Caco-2 (cell line): Measurements from ENCODE around the gene BCL10. TPM values are rescaled to one million over a fixed set of nuclear protein-coding genes. Genes with fewer than 3 reads are reported as not detected.

Source experiments
- BruUV-seq: library from RNA; stranded (reverse); fragments of 400-500 nt; replicated peaks from 2 replicates; lab custom pipeline; 2021; lab: Mats Ljungman, UMichigan
- CTCF ChIA-PET: fragments of 300-600 bp; sonication (Branson Sonifier 250); formaldehyde crosslinking; loops from one replicate; lab custom pipeline; 2022; ENCODE audit warnings: antibody characterized with exemption; lab: Charles Lee
- POLR2A ChIA-PET: fragments of 300-600 bp; sonication (Branson Sonifier 250); formaldehyde crosslinking; loops from one replicate; lab custom pipeline; 2022; ENCODE audit warnings: antibody characterized with exemption; lab: Charles Lee
- DNase-seq, 2 experiments: peaks; one replicate each; pipeline versions ENCODE4 v3.0.0 to v3.0.0-alpha.2; 2020 to 2022
- H3K27me3 ChIP-seq: replicated peaks from 2 replicates; pipeline ENCODE4 v1.6.0; 2011; ENCODE audit warnings: low read length; ENCODE audit not compliant: control insufficient read depth, insufficient read depth
- H3K36me3 ChIP-seq: 2 replicates; pipeline ENCODE4 v1.5.1; 2011; ENCODE audit warnings: low read length; ENCODE audit not compliant: control insufficient read depth, insufficient read depth
- H3K4me1 ChIP-seq: fragments of 250-450 bp; sonication (Bioruptor Pico); 2 replicates; pipeline ENCODE4 v1.5.1; 2020; ENCODE audit warnings: mild to moderate bottlenecking
- H3K4me3 ChIP-seq: 2 replicates; pipeline ENCODE4 v1.5.1; 2011; ENCODE audit warnings: low read depth, mild to moderate bottlenecking, control low read depth, low read length
- H3K9me3 ChIP-seq: fragments of 250-450 bp; sonication (Bioruptor Pico); 2 replicates; pipeline ENCODE4 v1.5.1; 2020; ENCODE audit warnings: mild to moderate bottlenecking, moderate library complexity
- H3K27ac Mint-ChIP-seq: one replicate; pipeline ENCODE4 v1.8.0; 2022; ENCODE audit warnings: mixed read lengths; ENCODE audit not compliant: unreplicated experiment
- H3K27me3 Mint-ChIP-seq: one replicate; pipeline ENCODE4 v1.8.0; 2022; ENCODE audit warnings: mixed read lengths; ENCODE audit not compliant: insufficient read depth, unreplicated experiment
- H3K36me3 Mint-ChIP-seq: one replicate; pipeline ENCODE4 v1.8.0; 2022; ENCODE audit warnings: mild to moderate bottlenecking, mixed read lengths; ENCODE audit not compliant: insufficient read depth, unreplicated experiment
- H3K4me1 Mint-ChIP-seq: one replicate; pipeline ENCODE4 v1.8.0; 2022; ENCODE audit warnings: low read depth, mixed read lengths; ENCODE audit not compliant: unreplicated experiment
- H3K4me3 Mint-ChIP-seq: one replicate; pipeline ENCODE4 v1.8.0; 2022; ENCODE audit warnings: mild to moderate bottlenecking, moderate library complexity, mixed read lengths; ENCODE audit not compliant: unreplicated experiment
- H3K9me3 Mint-ChIP-seq: one replicate; pipeline ENCODE4 v1.8.0; 2022; ENCODE audit warnings: mixed read lengths; ENCODE audit not compliant: unreplicated experiment
- intact Hi-C: fragments of 100-400 bp; cut with micrococcal nuclease; formaldehyde crosslinking; loops from one replicate; pipeline ENCODE4 v1.10.0; 2022; ENCODE audit not compliant: unreplicated experiment
- total RNA-seq: library from RNA; stranded (reverse); gene quantifications from 2 replicates; pipeline ENCODE4 v1.2.3, GENCODE V29; 2022
- TF ChIP-seq, protein P1 (sequence below), 2 experiments: fragments of 200-600 bp in 1 of 2; IDR thresholded peaks; 1 replicate in 1 of 2; 2 replicates in 1 of 2; pipeline versions ENCODE4 v1.5.1 to v1.8.0; 2011 to 2022; ENCODE audit warnings: antibody characterized with exemption in 1 of 2, control low read depth in 1 of 2, inconsistent platforms in 1 of 2, low read depth in 1 of 2, low read length in 1 of 2, mild to moderate bottlenecking in 1 of 2, moderate library complexity in 1 of 2; ENCODE audit not compliant: insufficient read depth in 1 of 2, severe bottlenecking in 1 of 2, unreplicated experiment in 1 of 2

Gene BCL10
- total RNA-seq, 1 experiment from 2014 or later, result 18.1 TPM

DNA sequence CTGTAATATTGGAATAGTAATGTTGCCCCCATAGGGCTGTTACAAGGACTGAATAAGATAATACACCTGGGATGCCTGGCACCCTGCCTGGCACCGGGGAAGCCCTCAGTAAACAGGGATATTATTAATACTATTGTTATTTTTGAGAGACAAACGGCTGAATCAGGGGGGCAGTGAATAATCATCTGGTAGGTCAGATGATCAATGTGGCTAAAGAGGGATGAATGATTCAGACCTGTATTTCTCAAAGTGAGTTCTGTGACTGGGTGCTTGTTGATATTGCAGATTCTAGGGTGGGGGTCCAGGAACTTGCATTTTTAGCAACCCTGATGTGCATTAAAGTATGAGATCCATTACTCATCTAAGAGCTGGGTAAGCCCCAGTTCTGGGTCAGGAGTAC is 46.2 kb upstream of the BCL10 start:
- no peaks in the 10 kb centered on the region for H3K36me3 ChIP-seq
- H3K9me3 ChIP-seq, result no peaks in the 10 kb centered on the region
- H3K4me1 Mint-ChIP-seq, result peaks cover 36% of the 10 kb centered on the region
- no peaks in the 10 kb centered on the region for H3K27me3 ChIP-seq
- peaks cover 10% of the 10 kb centered on the region for H3K36me3 Mint-ChIP-seq
- H3K4me3 Mint-ChIP-seq, result no peak overlapping the region
- POLR2A ChIA-PET, result no interaction called here
- intact Hi-C loops, result no loop called here
- no peak overlapping the region for H3K27ac Mint-ChIP-seq
- BruUV-seq, result no TSS peak
- no peak overlapping the region for H3K4me3 ChIP-seq
- H3K9me3 Mint-ChIP-seq, result no peaks in the 10 kb centered on the region
- no peak for DNase-seq
- CTCF ChIA-PET, result no interaction called here
- H3K4me1 ChIP-seq, result peaks cover 42% of the 10 kb centered on the region
- TF ChIP-seq, protein P1, sequence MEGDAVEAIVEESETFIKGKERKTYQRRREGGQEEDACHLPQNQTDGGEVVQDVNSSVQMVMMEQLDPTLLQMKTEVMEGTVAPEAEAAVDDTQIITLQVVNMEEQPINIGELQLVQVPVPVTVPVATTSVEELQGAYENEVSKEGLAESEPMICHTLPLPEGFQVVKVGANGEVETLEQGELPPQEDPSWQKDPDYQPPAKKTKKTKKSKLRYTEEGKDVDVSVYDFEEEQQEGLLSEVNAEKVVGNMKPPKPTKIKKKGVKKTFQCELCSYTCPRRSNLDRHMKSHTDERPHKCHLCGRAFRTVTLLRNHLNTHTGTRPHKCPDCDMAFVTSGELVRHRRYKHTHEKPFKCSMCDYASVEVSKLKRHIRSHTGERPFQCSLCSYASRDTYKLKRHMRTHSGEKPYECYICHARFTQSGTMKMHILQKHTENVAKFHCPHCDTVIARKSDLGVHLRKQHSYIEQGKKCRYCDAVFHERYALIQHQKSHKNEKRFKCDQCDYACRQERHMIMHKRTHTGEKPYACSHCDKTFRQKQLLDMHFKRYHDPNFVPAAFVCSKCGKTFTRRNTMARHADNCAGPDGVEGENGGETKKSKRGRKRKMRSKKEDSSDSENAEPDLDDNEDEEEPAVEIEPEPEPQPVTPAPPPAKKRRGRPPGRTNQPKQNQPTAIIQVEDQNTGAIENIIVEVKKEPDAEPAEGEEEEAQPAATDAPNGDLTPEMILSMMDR (IDR thresholded peaks at IDR 0.05; ENCODE audit: insufficient read depth in 1 of 2, low read depth in 1 of 2, low read length in 1 of 2, severe bottlenecking in 1 of 2, unreplicated experiment in 1 of 2), result no peak
- H3K27me3 Mint-ChIP-seq, result no peaks in the 10 kb centered on the region

- intact Hi-C loops, result no loop called here
- Mint-ChIP-seq H3K4me3 (no peak overlapping the region), H3K9me3 (no peaks in the 10 kb centered on the region), H3K27me3 (no peaks in the 10 kb centered on the region), H3K4me1 (peaks cover 32% of the 10 kb centered on the region), H3K36me3 (peaks cover 10% of the 10 kb centered on the region), H3K27ac (peak overlapping the region; percentile 86)
- ChIA-PET CTCF (interaction anchor here (1.0 kb wide), 1 partner anchor 13 kb away, joined by 3 read pairs; no protein-coding TSS in a partner anchor), POLR2A (interaction anchor here (0.6 kb wide), 3 partner anchors 255 to 1245 kb away, joined by 4 to 7 read pairs (median 6); no protein-coding TSS in a partner anchor)
- H3K27me3 ChIP-seq, result no peaks in the 10 kb centered on the region
- no peaks in the 10 kb centered on the region for H3K9me3 ChIP-seq
- H3K4me1 ChIP-seq, result peaks cover 31% of the 10 kb centered on the region
- TF ChIP-seq, protein P1 (IDR thresholded peaks at IDR 0.05; ENCODE audit: insufficient read depth in 1 of 2, low read depth in 1 of 2, low read length in 1 of 2, severe bottlenecking in 1 of 2, unreplicated experiment in 1 of 2), result no peak
- no peaks in the 10 kb centered on the region for H3K36me3 ChIP-seq
- H3K4me3 ChIP-seq, result no peak overlapping the region
- no peak for DNase-seq
- no TSS peak for BruUV-seq
Observed at GRCh38 chr1:85321237-85321964, 45.0 kb upstream of the BCL10 start.

DNA sequence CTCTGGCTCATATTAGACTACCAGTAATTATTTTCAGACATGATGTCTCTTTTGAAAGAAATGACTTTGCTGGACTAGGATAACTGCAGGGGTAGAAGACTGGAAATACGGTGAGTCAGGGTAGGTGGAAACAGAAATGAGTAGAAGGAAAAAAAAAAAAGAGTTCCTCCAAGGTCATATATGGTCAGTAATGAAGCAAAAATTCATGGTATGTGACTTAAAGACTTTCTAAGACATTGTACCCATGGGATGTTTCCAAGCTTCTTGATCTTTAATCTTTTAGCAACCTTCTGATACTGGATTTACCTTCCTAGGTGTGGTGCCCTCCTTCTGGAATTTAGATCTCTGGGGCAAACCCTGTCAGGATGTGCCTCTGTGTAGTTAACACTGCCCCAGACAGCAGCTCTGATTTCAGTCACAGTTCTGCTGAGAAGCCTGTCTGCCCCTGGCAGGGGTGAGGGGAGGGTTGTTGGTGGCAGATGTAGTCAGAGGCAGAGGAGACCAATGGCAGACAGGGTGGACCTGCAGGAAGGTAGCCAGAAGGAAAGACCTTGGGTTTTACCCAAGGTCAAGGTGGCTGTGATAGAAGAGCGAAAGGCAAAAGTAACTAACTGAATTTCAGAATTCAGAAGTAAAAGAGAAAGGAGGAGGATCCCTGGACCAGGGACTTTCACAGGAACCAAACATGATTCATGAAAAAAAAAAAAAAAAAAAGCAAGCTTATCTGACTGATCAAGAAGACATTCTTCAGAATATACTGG is 44.1 kb upstream of the BCL10 start:
- intact Hi-C loops, result loop anchor here (1.0 kb wide), 1 partner anchor 9 kb away; no protein-coding TSS in a partner anchor
- Mint-ChIP-seq H3K4me3 (peak overlapping the region; percentile 34), H3K4me1 (peaks cover 24% of the 10 kb centered on the region), H3K27me3 (no peaks in the 10 kb centered on the region), H3K36me3 (peaks cover 10% of the 10 kb centered on the region), H3K27ac (peak overlapping the region; percentile 86), H3K9me3 (no peaks in the 10 kb centered on the region)
- peaks cover 23% of the 10 kb centered on the region for H3K4me1 ChIP-seq
- no peak overlapping the region for H3K4me3 ChIP-seq
- no peaks in the 10 kb centered on the region for H3K36me3 ChIP-seq
- H3K27me3 ChIP-seq, result no peaks in the 10 kb centered on the region
- no TSS peak for BruUV-seq
- TF ChIP-seq, protein P1 (IDR thresholded peaks at IDR 0.05; ENCODE audit: insufficient read depth in 1 of 2, low read depth in 1 of 2, low read length in 1 of 2, severe bottlenecking in 1 of 2, unreplicated experiment in 1 of 2), result no peak
- peak in 1 of 2 experiments; percentile 19 for DNase-seq
- ChIA-PET POLR2A (interaction anchor here (0.6 kb wide), 3 partner anchors 256 to 1244 kb away, joined by 4 to 7 read pairs (median 6); no protein-coding TSS in a partner anchor), CTCF (interaction anchor here (1.0 kb wide), 1 partner anchor 12 kb away, joined by 3 read pairs; no protein-coding TSS in a partner anchor)
- H3K9me3 ChIP-seq, result no peaks in the 10 kb centered on the region
